HG03039 (cell line): Measurements from ENCODE around the gene HSF2BP.
"Not testable (repeated sequence)": the region's sequence is repeated elsewhere in the genome, so short reads cannot be mapped to it uniquely, and the experiment has no call there.

Experiments used
- ATAC-seq: cut with Tn5 transposase; IDR thresholded peaks from one replicate; pipeline ENCODE4 v1.9.1; 2021; ENCODE audit warnings: mild to moderate bottlenecking, moderate library complexity; ENCODE audit not compliant: unreplicated experiment

The HSF2BP gene

DNA sequence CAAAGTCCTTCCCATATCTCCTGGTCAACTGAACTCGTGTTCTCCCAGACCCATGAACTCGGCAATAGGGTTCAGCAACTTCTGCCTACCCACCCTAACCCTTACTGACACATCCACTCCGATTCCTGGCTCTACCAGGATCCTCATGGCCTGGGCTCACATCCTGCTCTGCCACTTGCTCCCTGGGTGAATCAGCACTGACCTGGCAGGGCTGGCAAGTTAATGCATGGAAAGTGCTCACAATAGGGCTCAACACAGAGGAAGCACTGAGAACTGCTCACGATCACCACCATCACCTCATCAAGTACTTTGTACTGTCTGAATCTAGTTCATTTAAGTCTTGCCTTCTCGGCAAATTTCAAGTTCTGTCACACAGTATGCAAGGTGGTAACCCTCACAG, 96.8 kb downstream of the HSF2BP start:
- ATAC-seq: not testable (repeated sequence)

DNA sequence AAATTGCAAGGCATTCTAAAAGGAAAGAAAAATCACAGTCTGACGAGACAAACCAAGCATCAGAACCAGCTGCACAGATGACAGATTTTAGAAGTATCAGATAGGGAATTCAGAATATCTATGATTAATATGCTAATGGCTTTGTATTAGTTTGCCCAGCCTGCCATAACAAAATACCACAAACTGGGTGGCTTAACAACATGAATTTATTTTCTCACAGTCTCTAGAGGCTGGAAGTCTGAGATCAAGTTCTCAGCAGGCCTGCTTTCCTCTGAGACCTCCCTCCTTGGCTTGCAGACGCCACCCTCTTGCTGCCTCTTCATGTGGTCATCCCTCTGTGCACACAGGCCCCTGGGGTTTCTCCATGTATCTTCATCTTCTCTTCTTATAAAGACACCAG, 118.7 kb downstream of the HSF2BP start:
- not testable (repeated sequence) for ATAC-seq

DNA sequence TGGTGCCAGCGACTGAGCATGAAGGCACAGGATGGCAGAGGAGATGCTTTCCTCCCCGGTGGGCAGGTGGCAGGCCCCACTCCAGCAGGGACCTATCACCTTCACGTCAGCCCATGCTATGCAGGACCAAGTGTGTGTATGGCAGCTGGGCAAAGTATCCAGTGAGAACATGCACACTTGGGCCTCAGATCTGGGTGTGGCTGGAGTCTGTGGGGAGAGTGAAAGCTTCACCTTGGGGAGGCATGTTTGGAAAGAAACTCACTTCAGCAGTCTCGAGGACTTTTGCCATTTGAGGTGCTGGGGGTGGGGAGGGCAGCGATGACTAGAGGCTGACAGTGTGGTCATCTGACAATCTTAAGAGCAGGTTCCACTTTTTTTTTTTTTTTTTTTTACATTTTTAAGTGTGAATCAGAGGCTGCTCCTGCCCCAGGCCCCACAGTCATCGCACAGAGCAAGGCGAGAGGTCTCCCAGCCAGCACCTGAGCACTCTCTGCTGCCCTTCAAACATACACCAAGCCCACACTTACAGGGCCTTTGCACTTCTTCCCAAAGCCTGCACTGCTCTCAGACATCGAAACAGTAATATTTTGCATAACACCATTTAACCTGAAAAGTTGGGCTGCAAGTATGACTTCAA, 136.7 kb downstream of the HSF2BP start:
- not testable (repeated sequence) for ATAC-seq

DNA sequence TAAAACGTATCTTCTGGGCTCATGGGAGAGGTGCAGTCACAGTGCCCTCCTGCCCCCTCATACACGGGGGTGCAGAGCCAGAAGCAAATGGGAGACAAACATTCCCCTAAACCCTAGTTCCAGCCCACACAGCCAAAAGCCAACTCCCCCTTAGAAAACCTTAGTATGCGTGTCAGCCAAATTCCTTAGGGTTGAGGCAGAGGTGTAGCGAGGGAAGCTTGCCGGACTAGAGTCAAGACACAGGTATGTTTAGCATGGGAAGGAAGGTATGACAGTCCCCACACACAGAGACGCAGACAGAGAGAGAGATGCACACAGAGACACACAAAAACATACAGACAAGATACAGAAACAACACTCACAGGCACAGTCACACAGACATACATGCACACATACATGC, 141.6 kb downstream of the HSF2BP start:
- ATAC-seq: not testable (repeated sequence)

DNA sequence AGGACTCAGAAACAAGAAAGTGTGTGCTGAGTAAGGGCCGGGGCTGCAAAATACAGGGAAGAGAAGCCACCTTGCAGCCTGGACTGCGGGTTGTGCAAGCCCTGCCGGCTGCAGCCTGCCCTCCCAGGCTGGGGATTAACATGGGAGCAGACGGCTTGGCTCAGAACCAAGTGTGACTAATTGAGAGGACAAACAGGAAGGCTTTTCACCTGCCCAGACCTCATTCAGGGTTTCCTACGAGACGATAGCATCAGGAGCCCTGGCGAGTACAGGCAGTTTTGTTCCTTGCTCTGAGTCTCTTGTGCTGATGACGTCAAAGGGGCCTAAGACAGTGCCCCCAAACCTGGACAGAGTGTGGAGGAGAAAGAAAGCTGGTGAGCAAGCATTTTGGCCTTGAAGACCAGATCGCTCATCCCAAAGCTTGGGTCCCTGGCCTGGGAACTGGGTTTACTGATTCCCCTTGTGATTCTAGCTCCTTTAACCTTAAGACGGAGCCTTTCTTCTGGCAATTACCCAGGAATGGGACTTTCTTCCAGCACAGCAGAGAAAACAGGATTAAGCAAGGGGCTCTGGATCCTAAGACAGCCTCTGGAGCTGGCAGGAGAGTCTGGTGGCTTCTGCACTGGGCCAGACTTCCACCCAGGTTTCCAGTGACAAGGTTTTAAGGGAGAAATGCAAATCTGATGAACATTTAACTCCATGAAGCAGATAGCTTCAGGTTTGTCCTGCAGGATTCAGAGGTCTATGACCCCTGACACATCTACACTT, 142.2 kb downstream of the HSF2BP start:
- ATAC-seq: not testable (repeated sequence)

DNA sequence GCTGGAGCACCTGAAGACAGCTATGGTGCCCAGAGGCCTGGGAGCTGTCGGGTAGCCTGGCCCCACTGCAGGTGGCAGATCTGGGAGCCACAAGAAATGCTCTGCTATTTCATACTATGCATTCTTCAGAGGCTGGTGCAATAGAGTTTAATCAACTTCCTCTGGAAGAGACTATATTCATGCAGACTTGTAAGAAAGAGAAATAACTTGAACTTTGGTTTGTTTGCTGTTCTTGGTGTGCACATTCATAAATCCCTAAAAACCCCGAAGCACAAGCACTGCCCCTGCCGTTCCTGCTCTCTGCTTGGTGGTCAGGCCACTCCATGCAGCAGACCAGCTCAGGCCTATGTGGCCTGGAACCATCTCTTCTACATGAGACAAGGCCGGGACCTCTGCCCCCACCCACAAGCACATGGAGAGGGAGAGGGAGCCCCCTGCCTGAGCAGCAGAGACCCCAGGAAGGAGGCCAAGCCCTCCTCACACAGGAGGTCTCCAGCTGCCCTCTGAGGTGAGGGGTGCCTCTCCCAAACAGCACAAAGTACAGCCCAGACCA, 142.9 kb downstream of the HSF2BP start:
- ATAC-seq: not testable (repeated sequence)

DNA sequence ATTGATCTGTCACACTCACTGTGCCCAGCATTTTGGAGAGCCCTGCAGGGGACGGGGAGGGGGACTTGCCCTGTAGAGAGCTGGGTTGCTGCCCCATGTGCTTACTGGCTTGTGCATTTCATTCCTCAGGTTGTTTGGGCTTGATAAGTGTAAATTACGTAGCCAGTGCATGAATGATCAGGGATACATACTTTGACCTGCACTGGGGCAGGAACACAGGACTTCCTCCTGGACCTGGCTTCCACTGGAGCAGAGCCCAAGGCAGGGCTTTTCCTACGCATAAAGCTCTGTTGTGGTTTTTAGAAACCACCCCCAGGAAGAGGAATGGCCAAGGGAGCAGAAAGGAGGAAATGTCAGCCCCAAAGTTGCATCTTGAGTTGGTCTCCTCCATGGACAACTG, 144.5 kb downstream of the HSF2BP start:
- ATAC-seq: not testable (repeated sequence)

DNA sequence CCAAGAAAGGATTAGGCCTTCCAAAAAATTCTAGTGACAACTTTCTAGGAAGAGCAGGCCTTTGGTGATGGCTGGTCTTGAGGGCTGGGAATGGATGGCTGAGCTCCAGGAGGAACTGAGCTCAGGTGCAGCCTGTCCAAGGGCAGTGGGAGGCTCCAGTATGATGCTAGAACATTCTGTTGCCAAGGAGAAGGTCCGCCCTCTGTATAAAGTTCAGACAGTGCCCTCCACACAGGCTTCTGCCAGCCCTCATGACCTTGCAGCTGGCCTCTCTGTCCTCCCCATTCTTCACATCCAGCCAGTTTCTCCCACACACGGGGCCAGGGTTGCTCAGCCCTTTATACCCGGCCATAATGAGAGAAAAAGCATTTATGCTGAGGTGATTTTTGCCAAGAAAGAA, 146.3 kb downstream of the HSF2BP start:
- not testable (repeated sequence) for ATAC-seq

DNA sequence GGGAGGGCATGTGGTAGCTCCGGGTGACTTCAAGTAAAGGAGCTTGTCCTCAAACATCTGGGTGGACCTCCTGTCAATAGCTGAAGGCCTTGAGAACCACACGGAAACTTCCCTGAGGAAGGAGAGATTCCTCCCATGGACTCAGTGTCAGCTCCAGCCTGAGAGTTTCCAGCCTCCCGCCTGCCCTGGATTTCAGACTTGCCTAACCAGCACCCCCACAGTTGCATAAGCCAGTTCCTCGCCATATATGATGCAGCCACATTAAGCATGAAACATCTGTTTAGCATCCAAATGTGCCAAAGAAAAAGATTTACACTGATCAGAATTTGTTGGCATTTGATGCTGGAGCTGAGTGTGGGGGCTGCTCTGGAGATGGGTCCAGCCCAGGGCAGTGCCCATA, 148.1 kb downstream of the HSF2BP start:
- not testable (repeated sequence) for ATAC-seq

DNA sequence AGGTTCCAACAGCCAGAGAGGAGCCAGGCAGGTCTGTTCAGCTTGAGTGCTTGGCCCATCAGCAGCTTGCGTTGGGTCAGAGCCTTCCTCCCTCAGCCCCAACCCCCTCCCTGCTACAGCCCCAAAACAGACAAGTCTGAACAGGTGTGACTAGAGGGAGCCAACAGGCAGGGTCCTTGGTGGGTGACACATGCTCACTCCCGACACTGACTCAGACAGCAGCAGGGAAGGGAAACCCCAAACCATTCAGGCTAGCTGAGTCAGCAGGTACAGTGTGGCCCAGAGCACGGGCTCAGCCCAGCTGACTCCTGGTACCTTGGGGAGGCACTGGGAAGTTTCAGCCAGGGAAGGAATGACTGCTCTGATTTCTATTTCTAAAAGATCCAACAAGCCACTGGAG, 148.6 kb downstream of the HSF2BP start:
- ATAC-seq: not testable (repeated sequence)

DNA sequence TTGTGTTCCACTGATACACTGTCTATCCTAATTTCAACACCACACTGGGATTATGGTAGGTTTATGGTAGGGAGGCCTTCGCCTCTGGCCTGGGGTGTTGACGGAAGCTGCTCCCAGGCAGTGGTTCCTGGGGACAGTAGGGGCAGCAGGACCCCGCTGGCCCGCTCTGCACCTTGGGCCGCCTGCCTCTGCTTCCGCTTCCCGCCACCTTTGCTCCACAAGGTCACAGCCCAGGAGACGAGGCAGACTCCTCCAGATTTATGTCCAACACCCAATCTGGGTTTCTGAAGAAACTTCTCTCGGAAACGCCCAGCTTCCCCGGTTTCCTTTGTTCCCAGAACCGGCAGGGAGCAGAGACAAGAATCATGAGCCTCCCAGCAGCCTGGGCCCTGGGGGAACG, 155.4 kb downstream of the HSF2BP start:
- not testable (repeated sequence) for ATAC-seq

DNA sequence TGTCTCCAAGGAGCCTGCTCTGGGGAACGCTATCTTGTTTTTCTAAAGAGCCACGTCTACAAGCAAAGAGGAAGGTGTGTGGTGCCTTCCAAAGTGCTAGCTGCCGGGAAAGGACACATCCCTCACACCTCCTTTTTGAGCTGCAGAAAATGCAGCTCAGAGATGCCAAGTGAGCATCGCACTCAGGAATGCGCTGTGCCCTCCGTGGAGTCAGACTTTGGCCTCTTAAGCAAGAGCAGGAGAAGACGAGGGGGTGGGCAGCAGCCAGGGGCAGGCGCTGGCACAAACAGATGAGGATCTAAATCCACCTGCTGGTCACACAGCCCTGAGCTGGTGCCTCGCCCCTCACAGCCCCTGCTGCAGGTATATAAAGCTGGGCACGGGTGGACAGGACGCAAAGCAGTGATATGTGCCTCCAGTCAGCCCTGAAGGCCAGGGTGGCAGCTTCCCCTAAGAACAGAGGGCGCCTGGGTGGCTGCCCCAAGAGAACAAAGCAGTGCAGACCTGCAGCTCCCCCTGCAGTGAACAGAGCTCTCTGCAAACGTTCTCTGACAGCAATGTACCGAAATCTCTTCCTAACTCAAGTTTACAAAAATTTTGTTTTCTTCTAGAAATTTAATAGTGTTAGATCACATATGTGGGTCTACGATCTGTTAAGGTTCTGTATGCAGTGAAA, 156.1 kb downstream of the HSF2BP start:
- ATAC-seq: not testable (repeated sequence)

DNA sequence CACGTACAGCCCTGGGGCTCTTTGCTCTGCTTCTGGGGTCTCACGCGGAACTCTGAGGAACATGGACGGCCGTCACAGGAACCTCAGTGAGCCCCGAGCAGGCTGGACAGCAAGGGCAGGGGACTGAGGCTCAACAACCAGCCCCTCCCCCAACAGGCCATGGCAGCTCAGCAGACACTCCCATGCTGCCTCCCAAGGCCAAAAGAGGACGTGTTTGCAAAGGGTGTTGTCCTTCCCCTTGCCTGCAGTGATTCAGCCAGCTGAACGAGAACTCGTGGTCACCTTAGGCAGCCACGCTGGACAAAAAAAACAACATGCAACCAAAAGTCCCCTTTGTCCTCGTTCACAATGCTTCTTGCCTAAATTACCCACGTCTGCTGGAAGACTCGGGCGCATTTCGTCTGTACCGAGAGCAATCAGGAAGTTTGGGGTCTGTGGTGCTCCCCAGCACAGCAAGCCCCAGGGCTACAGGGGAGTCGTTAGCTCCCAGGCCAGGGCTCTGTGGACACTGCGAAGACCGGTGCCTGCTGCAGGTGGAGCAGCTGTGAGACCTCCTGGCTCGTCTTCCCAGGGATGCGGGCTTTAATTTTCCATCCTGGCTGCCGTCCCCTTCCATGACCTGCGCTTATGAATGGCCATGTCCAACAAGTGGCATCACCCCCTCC, 156.7 kb downstream of the HSF2BP start:
- ATAC-seq: not testable (repeated sequence)

DNA sequence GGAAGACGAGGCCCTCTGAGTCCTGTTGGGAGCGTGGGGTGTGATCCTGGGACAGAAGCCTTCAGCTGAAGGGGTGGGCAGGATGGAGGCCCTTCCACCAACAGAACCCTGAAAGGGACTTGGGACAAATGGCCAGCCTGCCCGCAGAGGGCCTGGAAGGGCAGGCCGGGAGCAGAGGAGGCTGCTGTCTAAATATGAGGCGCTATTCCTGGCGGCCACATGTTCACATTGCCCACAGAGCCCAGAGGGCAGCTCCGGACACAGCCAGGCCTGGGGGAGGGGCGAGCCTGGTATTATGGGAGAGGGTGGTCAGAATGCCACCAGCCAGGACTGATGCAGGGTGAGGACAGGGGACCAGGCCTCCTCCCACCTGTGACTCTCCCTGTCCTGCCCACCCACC, 160.4 kb downstream of the HSF2BP start:
- ATAC-seq: not testable (repeated sequence)

DNA sequence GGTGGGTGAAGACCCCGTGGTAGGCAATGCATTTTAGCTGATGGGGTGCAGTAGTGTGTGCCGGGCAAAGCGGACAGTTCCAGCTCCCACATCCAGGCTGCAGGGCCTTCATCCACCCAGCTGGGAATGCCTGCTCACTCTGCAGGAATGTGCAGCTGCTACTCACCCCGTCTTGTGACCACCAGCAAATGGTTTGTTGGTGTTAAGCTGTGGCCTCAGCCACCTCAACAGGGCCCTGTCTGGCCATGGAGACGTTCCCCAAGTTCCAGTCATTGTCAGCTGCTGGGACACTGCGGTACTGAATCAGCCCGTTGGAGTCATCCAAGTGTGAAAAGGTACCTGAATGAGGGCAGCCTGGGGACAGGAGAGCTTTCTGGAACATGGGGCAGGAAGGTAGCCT, 161.2 kb downstream of the HSF2BP start:
- ATAC-seq: not testable (repeated sequence)

DNA sequence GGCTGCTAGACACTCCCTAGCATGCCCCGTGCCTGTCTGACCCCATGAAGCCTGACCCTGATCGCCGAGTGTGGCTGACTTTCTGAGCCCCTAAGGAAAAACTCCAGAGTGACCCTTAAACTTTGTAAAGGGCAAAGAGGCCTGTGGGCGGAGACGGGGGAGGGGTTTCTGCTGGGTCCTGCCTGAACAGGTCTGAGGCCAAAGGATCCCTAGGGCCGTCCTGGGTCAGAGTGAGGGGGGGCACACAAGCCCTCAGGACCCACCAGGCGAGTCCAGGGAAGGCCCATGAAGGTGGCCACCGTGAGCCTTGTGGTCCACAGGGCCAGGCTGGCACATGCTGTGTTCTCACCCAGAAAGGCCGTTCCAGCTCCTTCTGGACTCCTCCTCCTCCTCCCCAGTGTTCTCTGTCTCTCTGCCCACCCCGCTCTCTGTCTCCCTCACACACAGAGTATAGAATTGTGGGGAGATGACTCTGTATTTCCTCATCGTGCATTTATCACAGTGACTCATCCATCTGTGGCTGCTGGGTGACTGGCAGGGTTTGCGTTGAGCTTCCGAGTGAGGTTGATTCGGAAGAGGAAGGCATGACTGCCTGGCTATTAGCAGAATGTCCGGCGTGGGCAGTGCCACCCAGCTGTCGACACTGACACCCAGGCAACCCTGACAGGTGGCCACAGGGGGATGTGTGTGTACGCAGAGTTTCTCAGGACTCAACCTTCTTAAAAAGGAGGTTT, 164.8 kb downstream of the HSF2BP start:
- not testable (repeated sequence) for ATAC-seq

DNA sequence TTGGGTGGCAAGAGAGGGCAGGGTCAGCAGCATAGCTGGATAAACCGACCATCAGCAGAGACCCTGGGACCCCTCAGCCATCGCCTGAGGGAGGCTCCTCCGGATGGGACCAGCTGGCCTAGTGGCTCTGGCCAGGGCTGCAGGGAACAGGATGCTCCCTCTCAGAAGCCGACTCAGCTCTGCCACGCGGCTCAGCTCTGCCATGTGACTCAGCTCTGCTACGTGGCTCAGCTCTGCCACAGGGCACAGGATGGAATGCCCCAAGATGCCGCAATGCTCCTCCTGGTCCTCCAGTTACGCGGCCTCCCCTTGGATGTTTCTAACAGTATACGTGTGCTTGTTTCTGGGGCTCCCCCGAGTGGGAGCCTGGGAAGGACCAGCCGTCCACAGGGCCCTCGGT, 165.8 kb downstream of the HSF2BP start:
- ATAC-seq: not testable (repeated sequence)

DNA sequence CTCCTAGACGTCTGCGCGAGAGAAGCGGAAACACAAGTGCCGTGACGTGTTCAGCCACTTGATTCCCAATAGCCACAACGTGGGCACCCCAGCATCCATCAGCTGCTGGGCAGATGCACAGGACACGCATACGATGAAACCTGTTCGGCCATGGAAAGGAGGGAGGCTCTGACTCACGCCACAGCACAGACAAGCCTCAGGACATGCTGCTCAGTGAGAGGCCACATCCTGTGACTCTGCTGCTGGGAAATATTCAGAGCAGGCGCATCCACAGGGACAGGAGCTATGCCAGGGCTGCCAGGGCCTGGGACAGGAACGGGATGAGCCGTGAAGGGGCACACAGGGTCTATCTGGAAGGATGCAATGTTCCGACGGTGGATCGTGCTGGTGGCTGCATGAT, 171.1 kb downstream of the HSF2BP start:
- not testable (repeated sequence) for ATAC-seq

DNA sequence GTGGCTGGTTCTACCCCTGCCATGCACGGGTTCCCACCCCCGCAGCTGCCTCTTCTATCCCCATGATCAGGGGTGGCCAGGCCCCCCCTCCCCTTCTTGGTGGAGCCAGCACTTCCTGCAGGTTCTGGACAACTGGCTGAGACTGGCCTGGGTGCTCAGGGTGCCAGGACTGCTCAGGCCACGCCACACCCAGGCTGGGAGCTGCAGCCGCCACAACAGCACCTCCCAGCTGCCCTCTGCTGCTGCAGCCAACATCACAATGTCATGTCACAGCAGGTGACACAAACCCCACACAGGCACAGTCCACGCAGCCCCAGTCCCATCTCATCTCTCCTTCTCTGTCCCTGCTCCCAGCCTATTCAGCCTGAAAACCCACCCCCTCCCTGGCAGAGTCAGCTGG, 173.2 kb downstream of the HSF2BP start:
- not testable (repeated sequence) for ATAC-seq

DNA sequence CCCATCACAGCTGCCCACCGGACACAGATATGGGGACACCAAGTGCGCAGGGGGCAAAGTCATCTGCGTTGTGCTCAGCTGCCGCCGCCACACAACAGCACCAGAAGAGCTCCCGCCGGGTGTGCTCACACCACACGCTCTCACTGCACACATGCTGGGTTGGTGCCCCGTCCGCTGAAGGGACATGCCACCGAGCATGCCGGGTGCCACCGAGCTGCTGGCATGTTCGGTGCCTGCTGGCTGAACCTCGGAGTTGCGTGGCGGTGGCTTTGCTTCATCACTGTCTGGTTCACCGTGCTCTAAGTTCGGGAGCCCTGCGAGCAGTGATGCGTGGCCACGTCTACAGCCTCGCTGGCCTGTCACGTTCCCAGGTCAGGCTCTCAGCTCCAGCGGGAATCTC, 174.3 kb downstream of the HSF2BP start:
- not testable (repeated sequence) for ATAC-seq
